HG03045 (cell line): ENCODE results near the gene METTL18.
"Not testable (repeated sequence)": the region's sequence is repeated elsewhere in the genome, so short reads cannot be mapped to it uniquely, and the experiment has no call there.

Experiments used
- ATAC-seq: cut with Tn5 transposase; IDR thresholded peaks from one replicate; pipeline ENCODE4 v1.9.1; 2021; ENCODE audit warnings: mild to moderate bottlenecking, moderate library complexity; ENCODE audit not compliant: unreplicated experiment

METTL18 gene

DNA sequence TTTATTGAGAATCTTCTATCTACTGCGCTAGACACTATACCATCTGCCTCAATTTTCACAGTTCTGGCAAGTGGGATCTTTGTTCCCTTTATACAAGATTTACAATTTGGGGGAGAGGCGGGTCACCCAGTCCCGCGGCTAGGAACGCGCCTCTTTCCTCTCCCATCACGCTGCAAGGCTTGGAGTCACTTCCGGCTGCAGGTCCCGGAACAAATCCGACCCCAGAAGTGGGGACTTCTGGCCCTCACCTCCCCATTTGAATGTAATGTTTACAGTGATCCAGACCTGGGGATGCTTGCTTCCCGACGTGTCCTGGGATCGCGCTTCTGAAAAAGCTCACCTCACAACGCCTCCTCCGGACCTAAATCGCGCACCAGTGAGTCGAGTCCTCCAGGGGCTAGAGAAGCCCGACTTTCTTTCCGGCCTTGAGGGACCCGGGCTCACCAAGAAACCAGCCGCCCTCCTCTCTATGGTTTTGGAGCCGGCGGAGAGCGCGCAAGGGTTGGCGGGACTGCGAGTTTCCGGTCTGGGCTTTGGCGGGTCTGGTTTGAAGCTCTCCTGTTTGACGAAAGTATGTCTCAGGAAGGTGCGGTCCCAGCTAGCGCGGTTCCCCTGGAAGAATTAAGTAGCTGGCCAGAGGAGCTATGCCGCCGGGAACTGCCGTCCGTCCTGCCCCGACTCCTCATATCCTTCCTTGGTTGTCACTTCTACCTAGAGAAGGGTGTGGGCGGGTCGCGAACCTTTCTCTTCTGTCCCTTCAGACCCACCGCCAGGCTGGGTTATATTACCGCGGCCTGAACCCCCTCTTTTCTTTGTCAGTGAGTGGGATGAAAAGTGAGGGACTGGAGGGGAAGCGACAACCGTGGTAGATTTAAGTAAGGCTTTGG is at the start of gene METTL18:
Gene METTL18 (minus strand): TSS at position 378 of the 887 bp plus-strand sequence. CDS start 1,212 bp downstream, outside the sequence.
- peak; percentile 96 for ATAC-seq

DNA sequence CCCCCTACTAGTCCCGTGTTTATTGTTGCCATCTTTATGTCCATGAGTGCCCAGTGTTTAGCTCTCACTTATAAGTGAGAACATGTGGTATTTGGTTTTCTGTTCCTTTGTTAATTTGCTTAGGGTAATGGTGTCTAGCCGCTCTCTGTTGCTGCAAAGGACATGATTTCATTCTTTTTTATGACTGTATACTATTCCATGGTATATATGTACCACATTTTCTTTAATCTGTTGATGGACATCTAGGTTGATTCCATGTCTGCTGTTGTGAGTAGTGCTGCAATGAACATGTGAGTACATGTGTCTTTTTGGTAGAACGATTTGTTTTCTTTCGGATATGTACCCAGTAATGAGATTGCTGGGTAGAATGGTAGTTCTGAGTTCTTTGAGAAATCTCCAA is 44.2 kb upstream of the METTL18 start:
- ATAC-seq = no peak

DNA sequence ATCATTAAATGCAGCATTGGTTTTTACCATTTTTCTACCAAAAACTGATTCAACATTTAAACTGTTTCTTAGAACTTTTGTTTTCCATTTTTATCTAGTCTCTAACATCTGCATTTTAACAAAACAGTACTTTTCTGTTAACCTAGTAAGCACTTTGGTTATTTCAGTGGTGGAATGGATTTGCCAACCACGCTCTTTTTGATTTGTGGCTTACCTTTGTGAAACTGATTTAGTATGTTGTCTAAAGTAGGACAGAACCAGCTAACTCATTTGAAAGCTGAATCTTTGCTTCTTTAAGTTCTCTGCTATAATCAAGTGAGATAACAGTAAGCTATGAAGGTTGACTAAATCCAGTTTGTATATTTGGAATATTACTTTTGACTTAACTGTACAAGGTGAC is 41.5 kb upstream of the METTL18 start:
- no peak for ATAC-seq

DNA sequence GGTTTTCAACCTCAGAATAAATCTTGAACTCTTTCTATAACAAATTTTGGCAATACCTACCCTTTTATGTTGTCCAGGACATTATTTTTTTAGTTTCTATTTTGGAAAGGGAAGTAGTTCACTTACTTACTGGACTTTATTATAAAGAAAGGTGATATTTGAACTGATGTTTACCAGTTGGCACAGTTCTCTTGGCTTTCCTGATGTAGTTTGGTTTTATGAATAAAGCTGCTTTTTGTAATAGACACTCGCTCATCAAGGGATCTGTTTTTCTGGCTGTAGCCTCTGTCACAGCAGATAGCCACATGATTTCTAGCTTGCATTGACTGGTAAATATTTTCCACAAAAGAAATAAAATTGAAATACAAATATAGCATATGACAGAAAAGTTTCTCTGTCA is 40.9 kb upstream of the METTL18 start:
- ATAC-seq = no peak

DNA sequence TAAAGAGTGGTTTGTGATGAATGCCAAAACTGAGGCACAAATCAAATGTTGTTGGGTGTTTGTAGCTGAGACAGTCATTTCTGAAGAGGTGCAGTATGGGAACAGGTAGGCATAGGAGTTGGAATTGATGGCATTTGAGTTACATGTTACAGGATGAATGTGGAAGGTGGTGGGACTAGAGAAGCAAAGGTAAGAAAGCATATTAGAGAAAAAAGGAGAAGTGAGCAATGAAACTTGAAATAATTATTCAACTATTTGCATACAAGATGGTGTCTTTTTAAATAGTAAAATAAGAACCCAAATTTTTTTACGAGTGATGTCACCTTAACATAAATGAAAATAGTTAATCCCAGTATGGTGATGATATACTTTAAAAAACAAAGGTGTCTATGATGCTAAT is 40.2 kb upstream of the METTL18 start:
- ATAC-seq = no peak

DNA sequence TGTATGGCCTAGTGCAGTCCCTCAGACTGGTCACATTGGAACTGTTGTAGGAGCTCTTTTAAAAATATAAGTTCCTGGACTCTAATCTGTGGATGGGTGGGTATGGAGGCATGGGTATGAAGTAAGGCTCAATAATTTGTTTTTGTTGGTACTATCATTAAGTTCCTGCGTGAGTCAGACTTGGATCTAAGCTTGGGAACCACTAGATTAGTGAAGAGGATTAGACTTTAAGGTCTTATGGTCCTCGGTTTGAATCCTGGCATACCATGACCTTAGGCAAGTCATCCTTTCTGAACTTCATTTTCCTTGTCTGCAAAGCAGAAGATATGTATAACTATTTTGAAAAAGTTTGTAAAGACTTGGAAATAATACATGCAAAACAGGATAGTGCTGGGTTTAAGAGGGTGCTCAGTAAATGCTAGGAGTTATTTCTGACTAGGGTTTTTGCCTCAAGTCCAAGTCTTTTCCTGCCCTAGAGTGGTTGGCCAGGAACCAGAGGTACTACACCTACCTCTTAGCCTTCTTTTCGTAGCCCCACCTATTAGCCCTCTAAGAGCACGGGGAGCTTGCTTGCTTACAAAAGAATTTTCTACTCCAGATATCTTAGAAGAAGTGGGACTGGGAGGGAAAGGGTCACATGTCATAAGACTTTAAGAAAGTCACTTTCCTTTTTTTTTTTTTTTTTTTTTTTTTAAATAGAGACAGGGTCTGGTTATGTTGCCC is 38.6 kb upstream of the METTL18 start:
- ATAC-seq = no peak

DNA sequence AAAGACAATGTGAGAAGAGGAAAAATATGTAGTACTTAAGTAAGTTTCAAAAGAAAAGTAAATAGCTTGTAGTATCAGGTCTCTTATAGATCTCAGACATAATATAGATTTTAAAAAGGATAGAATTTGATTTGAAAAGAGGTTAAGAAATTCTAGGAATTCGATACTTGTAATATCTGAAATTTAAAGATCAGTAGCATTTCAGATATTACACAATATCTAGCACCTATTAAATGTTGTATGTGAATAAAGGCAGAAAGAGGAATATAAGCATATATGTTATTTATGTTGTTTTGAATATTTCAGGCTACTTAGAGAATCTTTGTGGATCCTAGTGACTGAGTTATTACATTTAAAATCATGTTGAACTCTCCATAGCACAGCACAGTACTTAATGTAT is 35.0 kb upstream of the METTL18 start:
- ATAC-seq = no peak

DNA sequence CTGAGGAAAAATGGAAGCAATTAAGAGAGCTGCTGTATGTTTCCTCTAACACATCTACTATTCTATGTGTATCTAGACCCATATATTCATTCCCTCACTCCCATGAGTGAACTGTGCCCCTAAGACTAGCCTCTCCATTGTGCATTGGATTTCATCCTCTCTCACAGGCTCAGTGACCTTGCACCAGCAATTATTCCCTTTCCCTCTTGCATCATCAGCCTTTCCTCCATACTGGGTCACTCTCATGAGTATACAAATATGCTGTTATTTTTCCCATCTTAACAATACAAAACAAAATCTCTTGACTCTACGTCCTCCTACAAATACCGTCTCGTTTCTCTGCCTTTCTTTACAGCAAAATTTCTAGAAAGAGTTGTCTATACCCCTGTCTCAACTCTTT is 29.4 kb upstream of the METTL18 start:
- ATAC-seq = no peak

DNA sequence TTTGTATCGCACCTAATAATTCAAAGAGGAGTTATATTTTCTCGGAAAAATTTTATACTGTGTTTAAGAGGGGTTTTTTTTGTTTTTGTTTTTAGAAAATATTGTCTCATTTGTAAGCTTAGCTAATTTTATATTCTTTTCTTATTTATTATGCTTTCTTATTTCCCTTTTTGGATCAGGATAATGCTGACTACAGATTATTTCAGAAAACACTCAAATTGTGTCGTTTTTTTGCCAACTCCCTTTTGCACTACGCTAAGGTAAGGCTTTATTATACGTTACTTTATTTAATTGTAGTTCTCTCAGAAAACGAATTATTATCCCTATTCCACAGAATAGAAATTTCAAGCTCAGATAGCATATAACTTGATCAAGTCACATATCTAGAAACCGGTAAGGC is 26.8 kb upstream of the METTL18 start:
- no peak for ATAC-seq

DNA sequence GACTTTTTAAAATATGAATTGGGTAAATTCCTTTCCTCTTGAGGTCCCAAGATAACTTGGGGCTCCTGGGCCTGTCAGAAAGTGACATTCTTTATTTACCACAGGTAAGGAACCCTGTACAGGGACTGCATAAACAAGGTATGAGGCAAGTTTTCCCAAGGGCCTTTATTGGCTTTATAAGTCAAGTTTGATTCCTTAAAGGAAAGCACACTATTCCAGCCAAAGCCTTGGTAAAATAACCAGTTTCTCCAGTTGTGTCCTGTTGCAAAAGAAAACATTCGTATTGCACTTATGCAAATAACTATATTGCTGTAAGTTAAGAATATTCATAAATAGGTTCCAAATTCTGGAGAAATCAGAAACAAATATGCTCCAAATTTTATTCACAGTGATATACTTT is 21.9 kb upstream of the METTL18 start:
- ATAC-seq = no peak

DNA sequence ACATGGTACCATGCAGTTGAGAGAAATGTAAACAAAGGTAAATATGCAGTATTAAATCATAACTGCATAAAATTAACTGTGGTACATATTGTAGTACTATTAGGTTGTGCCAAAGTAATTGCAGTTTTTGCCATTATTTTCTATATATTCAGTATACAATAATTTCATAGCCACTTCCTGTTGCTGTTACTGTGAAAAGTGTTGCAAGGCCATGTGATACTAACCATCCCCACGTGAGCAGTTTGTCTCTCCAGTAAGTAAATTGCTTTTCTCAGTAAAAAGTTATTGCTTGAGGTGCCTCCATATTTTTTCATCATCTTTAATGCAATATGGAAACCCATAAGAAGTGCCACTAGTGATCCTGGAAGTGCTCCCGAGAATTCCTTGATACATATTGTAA is 19.6 kb upstream of the METTL18 start:
- no peak for ATAC-seq

DNA sequence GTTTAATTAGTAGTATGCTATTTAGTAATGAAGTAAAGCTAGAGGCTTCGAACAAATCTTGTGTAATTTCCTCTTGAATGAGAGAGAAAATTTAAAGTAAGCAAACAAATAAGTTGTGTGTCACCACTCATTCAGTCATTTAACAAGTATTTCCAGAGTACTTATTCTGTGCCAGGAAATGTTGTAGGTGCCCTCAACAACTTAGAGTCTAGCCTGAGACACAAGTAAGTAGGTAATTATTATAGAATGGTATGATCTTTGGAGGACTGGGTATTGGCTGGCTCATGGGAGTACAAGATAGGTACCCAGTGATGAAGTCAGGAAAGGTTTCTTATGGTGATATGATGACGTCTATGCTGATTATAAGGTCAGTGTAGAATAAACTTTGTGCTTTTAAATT is 17.4 kb upstream of the METTL18 start:
- no peak for ATAC-seq

DNA sequence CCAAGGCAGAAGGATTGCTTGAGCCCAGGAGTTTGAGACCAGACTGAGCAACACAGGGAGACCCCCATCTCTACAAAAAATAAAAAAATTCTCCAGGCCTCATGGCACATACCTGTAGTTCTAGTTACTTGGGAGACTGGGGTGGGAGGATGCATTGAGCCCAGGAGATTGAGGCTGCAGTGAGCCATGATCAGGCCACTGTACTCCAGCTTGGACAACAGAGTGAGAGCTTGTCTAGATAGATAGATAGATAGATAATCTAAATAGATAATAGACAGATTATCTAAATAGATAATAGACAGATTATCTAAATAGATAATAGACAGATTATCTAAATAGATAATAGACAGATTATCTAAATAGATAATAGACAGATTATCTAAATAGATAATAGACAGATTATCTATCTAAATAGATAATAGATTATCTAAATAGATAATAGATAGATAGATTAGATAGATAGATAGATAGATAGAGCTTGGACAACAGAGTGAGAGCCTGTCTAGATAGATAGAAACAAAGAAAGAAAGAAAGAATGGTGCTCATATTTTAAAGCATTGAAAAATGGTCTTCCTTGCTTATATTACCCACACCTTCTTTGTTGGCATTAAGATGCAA is 16.8 kb upstream of the METTL18 start:
- ATAC-seq = not testable (repeated sequence)

DNA sequence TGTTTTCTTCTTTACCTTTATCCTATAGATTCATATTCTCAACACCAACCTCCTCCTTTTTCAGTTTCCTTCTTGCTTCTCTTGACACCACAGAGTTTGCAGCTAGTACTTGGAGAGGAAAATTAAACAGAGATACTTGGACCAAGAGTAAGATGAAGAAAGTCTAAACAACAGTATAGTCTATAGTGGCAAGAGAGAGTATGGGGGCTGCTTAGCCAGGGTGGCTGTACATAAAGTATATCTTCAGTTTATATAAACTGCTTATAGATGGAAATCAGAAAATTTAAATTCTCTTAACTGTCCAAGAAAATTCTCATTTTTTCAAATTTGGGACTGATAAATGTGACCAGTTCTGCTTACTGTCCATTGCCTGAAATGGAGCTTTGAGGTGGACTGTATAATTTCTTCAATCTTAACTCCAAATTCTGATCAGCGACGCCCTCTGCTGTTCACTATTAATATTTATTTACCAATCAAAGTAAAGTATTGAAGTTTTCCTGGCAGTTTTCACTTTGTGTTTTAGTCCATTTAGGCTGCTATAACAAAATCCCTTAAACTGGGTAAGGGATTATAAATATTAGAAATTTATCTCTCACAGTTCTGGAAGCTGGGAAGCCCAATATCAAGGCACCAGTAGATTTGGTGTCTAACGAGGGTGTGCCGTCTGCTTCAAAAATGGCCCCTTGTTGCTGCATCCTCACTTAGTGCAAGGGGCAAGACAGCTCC is 14.8 kb upstream of the METTL18 start:
- ATAC-seq = no peak

DNA sequence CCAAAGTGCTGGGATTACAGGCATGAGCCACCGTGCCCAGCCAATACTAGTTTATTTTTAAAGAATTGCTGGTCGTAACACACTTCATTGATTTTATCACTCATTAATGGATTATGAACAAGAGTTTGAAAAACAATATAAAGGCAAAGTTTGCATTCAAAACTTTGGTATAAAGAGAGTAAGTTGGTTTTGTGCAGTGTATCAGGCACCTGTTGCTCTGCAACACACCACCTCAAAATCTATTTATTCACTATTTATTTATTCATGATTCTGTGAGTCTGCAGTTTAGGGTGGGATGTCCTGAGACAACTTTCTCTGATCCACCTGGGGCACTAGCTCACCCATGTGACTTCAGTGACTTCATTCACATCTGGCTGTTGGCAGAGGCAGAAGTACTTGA is 10.2 kb upstream of the METTL18 start:
- no peak for ATAC-seq

DNA sequence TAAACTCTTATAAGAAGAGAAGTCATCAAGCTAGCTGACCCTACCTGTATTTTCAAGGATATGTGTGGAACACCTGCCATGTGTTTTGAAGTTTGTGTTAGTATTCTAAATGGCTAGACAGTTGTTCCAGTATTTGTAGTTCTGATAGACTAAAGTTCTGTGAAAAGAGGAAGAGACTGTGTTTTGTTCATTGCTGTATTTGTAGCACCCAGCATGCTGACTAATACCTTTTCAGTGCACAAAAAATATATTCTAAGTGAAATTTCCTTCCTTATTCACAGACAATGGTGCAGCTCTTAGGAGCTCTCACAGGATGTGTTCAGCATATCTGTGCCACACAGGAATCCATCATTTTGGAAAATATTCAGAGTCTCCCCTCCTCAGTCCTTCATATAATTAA is 8.2 kb upstream of the METTL18 start:
- no peak for ATAC-seq

DNA sequence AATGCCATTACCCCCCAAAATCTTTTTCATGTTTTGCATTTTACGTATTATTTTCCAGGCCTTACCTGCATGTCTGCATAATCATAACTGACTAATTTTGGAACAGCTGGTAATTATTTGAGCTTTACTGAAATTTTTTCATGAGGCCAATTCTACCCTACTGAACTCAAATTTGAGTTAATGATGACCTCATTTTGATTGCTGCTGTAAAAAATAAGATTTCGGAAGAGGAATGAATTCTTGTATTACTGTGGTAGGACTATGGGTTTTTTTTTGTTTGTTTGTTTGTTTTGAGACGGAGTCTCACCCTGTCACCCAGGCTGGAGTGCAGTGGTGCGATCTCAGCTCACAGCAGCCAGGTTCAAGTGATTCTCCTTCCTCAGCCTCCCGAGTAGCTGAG is 2.6 kb upstream of the METTL18 start:
- no peak for ATAC-seq

DNA sequence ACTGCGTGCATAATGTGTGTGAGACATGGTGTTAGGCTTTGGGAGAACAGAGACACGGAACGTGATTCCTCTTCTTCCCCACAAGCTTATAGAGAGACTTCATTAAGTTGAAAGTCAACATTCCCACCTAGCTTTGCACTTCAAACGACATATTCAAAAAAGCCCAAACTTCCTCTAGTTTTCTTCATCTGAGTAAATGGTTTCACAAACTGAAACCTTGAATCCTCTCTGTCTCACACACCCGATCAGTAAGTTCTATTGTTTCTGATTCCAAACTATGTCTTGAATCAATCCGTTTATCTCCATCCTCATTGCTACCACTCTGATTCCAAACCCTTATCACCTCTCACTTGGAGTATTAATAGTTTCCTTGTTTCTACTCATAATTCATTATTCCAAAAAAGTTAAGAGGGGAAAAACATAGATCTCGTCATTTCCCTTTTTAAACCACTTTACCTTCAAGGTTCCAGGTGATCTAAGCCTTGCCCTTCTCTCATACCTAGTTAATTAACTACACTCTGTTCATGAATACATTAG is 1.6 kb upstream of the METTL18 start:
- ATAC-seq = no peak

DNA sequence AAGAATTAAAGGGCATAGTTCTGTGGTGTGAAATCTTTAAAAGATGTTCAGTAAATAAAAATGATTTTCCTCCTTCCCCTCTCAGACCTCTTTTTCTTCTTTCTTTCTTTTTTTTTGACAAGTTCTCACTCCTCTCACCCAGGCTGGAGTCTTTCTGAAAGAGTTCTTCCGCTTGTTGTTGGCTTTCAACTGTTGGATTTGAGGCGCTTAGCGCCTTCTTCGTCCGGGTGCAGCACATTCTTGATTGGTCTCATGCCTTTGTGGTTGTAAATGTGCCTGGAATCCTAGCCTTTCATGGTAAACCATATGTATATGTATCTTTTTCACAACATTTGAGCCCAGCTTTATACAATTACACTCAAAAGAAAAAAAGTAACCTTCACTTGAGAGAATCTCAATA is 980 bp upstream of the METTL18 start:
- no peak for ATAC-seq

DNA sequence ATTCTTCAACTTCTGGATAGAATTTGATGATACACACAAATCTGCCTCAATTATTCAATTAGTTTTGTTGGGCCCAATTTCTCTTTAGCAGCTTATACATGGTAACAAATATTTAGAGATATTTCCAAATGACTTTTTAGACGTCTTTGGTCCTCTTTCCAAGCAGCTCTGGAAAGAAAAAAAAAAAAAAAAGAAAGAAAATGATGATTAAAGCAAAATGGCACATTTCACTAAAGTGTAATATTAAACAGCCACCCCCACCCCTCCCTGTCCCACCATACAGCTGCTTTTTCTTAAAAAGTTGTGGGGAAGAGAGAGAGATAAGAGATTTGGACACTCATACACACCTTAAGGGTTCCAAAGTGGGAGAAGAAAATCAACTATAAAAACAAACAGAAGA is 977 bp downstream of the METTL18 start:
- ATAC-seq = no peak

DNA sequence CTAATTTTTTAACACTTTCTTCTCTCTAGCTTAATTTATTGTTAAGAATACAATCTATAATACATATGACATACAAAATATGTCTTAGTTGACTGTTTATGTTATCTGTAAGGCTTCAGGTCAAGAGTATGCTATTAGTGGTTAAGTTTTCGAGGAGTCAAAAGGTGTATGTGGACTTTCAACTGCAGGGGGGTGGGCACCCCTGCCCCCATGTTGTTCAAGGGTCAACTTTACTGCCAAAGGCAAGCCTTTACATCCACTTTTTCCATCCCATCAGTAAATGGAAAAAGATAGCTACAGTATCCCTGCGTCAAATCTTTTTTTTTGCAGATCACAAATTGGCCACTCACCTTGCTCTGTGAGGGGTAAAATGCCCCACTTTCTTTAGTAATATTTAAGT is 6.3 kb downstream of the METTL18 start:
- ATAC-seq = no peak
